Stimulated activated CD8-positive, alpha-beta memory T cell treated with anti-CD3 and anti-CD28 coated beads, Interleukin-12 subunit alpha, Interleukin-12 subunit beta, amount 100 ng/mL, for 1 hour (primary cell): ENCODE measurements around the gene NAV3.
"Not testable (repeated sequence)": the region's sequence is repeated elsewhere in the genome, so short reads cannot be mapped to it uniquely, and the experiment has no call there.

Experiments
- DNase-seq: peaks from one replicate; pipeline ENCODE4 v3.0.0-alpha.2; 2020; ENCODE audit warnings: low read depth

Gene NAV3

GRCh38 chr12:78040111-78040510 lies 209.4 kb downstream of the NAV3 start:
- DNase-seq = no peak

DNA sequence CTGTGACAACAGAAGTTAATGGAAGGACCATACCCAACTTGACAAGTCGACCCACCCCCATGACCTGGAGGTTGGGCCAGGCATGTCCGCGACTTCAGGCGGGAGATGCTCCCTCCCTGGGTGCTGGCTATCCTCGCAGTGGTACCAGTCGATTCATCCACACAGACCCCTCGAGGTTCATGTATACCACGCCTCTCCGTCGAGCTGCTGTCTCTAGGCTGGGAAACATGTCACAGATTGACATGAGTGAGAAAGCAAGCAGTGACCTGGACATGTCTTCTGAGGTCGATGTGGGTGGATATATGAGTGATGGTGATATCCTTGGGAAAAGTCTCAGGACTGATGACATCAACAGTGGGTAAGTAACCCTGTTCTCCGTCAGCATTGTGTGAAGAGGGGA lies 220.1 kb downstream of the NAV3 start:
- no peak for DNase-seq

DNA sequence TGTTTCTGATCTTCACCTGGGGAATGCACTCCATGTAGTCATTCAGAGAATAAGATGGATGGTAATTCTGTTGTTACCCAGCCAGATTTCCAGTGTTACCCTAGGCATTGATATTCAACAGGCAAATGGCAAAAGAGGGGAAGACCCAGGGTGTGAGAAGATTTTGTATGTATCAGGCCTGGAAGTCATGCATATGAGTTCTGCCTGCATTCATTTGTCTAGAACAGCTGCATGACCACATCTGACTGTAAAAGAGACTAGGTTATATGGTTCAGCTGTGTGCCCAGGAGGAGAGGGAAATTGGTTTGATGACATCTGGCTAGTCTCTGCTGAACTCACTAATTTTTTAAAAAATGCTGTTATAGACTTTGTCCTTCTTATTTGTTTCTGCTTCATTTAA lies 224.9 kb downstream of the NAV3 start:
- DNase-seq = no peak

DNA sequence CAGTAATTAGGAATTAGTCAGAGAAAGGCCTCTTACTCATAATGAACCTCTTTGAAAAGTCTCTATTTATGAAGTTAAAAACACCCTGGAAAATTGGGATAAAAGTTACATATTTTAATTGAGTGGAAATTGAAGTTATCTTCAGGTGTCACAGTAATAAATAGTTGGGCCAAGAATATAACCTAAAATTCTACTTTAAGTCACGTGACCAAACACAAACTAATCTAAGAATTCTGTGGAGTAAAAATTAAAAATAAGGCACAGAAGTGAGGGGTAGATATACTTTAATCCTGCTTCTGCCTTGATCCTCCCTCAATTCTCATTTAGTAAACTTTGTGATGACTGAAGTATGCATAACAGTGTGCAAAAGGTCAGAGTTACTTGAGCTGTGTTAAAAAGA lies 226.4 kb downstream of the NAV3 start:
- no peak for DNase-seq

DNA sequence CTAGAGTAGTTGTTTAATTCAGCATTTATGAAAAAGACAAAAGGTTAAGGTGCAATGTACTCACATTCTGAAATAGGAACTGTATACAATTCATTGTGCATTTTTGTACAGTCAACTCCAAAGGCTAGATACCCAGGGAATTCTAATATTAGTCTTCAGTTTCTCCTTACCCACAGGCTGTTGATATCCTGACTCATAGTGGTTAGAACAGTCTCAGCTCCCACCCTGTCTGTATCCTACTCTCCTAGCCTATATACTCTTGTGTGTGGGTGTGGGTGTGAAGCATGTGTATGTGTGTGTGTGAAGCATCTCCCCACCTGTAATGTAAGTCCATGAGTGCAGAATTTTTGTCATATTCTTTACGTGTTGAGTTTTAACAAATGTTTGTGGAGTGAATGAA lies 229.5 kb downstream of the NAV3 start:
- DNase-seq = no peak

GRCh38 chr12:78062786-78063185 lies 232.1 kb downstream of the NAV3 start:
- no peak for DNase-seq

DNA sequence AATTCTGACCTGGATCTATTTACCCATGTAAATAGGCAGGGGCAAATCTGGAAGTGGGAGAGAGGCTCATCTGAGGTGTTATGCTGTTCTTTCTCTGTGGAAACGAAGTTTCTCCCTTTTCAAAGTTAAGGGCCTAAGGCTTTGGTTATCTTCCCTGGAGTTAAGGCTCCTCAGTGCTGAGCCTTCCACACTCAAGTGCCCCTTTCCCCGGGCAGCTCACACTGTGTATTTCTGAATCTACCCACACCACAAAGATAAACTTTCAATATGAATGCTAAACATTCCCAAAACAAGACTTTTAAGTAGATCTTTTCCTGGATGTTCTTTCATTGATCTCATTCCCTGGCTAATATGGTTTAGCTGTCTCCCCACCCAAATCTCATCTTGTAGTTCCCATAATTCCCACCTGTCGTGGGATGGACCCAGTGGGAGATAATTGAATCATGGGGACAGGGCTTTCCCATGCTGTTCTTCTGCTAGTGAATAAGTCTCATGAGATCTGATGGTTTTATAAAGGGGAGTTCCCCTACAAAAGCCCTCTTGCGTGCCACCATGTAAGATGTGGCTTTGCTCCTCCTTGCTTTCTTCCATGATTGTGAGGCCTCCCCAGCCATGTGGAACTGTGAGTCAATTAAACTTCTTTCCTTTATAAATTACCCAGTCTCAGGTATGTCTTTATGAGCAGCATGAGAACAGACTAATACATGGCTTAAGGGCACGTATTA lies 251.1 kb downstream of the NAV3 start:
- no peak for DNase-seq

- no peak for DNase-seq
Measured at GRCh38 chr12:78085542-78086182, 255.0 kb downstream of the NAV3 start.

DNA sequence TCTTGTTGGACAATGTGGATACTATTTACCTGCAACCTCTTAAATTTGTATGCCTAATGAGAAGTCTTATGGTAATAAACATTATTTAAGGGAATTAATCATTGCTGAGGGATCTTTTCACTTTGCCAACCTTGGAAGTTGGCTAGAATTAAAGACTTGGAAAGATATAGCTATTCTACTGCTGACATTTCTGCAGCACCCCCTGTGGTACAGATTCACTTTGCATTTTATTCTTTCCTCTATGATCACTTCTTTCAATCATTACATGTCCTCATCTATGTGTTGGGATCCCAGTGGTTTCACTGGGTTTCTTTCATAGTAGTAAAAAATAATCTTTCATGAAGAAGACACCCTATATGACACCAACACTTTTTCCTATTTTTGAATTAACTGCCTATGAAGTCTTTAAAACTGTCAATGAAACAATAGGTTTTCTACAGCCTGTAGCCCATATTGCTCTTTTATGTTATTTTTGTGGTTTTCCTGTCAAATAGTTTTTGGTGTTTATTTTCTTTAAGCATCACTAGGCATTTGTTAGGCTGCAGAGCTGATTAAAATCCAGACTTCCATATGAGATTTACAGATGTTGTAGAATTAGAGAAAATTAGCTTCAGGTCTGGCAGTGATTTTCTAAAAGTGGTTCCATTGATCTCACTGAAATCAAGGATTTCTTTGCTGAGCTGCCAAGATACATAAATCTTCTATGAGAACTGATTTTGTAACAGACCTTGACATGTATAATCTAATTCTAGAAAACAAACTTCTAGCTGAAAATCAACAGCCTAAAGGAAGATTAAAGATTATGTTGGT lies 256.1 kb downstream of the NAV3 start:
- no peak for DNase-seq

- DNase-seq = no peak
Measured at GRCh38 chr12:78087363-78087675, 256.6 kb downstream of the NAV3 start.

- no peak for DNase-seq
Measured at GRCh38 chr12:78088391-78088832, 257.7 kb downstream of the NAV3 start.

DNA sequence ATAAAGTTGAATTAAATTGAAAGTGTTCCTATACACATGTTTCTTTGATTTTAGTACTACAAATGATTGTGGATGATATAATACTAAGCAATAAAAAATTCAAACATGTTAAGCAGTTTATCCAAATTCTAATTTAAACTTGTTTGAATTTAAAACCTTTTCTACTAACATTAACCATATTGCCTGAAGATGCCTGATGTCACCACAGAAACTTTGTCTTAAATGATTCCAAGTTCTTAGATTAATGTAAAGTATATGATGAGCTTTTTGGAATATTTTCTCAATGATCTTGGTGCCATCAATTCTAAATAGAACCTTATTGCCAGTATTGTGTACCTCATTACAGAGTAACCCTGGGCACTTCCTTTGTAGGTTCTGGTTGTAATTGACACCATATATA lies 259.6 kb downstream of the NAV3 start:
- no peak for DNase-seq

DNA sequence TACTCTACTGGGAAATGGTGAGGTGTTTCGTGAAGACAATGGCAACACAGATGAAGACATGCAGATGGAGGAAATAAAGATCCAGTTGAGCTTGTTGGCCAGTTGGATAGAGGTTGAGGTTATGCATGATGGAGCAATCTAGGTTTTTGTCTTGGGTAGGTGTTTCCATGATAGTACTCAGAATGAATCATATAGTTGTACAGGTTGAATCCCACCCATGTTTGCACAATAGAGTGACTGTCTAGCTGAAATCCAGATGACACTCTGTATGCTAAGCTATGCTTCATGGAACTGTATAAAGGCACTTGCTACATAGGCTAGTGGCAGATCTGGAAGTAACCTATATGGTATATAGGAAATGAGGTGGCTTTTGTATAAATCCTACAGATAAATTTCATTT lies 264.9 kb downstream of the NAV3 start:
- DNase-seq = no peak

DNA sequence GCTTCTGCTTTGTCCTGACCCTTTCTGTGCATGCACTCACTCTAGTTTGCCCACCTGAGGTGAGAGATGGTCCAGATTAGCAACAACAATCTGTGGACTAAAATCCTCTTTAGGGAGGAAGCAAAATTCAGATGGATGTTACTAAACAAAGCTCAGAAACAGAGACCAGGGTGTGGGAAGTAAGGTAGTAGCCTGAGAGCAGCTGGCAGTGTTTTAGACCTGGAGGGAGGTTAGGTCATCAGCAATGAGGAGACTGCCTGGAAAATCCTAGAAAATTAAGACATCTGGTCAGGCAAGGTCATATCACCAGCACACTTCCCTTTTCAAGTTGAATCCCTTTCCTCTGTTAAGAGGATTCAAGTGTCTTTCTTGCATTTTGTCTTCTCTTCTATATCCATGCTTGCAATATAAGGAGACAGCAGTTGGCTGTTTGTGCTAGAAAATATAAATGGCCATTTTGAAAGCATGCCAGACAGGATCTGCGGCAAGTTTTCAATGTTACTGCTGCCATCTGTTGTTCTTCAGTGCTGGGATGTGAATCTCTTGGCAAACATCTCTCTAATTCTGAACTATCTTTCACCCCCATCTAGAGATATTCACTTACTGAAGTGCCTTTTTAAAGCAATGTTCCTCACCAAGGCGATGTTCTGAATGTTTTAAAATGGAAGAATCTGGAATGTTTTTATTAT lies 266.4 kb downstream of the NAV3 start:
- no peak for DNase-seq

DNA sequence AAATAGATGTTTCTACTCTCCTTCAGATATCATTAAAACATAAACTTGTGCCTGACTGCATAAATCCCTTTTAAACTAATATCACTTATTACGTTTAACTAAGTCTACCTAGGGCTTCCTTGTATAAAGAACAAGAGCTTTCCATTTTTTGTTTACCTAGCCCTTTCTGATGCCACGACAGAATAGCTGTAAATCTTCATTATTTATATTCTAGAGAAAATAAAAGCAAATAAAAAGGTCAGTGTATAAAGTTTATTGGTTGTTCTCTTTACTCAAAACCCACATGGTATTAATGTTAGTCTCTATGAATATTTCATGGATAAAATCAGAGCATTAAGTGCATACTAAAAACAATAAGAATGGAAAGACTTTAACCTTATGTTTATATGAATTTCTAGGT lies 269.1 kb downstream of the NAV3 start:
- DNase-seq = no peak

DNA sequence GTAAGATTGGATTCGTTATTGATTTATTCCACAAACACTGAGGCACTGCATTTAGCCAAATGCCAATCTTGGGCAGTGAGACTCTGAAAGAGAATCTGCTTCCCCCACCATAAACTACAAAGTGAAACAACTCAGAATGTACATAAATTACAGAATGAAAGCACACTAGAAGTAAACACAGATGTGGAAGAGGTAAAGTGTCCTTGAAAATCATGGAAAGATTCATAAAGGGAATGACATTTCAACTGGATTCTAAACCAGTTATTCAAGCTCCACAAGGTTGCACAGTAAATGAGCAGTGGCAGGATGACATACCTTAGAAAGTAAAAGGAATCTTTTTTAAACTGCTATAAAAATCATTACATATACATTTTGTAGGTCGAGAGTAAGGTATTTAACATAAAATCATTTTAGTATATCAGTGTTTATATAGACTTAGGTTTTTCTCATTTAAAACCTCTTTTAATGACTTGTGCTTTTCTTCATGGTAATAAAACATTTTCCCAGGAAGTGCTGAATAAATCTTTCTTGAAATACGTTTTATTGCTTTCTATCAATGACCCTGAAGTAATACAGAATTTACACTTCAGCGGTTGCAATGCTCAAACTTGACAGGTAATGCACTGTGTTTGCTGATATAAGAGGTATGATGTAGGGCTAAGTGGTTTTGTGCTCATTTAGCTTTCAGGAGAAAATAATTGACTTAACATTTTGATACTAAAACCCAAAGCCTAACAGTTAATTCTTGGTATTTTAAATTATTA lies 270.6 kb downstream of the NAV3 start:
- no peak for DNase-seq

DNA sequence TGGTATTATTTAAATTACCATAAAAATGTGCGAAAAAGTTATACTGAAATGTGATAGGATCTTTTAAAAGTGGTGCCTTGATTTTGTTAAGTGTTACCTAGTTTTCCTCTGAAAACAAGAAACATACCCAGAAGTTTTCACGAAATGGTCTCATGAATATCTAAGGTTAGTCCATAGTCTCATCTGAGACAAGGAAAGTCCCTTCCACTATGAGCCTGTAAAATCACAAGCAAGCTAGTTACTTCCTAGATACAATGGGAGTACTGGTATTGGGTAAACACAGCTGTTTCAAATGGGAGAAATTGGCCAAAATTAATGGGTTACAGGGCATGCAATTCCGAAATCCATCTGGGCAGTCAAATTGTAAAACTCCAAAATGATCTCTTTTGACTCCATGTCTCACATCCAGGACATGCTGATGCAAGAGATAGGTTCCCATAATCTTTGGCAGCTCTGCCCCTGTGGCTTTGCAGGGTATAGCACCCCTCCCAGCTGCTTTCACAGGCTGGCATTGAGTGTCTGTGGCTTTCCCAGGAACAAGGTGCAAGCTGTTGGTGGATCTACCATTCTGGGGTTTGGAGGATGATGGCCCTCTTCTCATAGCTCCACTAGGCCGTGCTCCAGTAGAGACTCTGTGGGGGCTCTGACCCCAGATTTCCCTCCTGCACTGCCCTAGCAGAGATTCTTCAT lies 271.4 kb downstream of the NAV3 start:
- no peak for DNase-seq

GRCh38 chr12:78102801-78103200 lies 272.1 kb downstream of the NAV3 start:
- DNase-seq = not testable (repeated sequence)

- DNase-seq = no peak
Measured at GRCh38 chr12:78115889-78116288, 285.2 kb downstream of the NAV3 start.

- DNase-seq = no peak
Measured at GRCh38 chr12:78118036-78118435, 287.3 kb downstream of the NAV3 start.

DNA sequence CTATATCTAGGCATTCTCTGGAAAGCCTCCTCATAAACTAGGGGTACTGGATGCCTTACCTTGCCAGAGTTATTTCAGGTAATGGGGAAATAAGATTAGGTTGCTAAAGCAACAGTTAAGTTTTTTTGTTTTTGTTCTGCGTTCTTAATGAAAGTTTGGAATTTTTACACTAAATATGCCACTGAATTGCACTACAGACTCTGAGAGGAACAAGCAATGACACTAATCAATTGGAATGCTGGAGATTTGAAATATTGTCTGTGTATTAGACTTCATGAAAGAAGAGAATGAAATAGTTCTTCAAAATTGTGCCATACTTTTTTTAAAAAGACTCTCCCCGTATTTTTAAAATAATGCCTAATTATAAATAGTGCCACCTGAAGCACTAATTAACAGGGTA lies 287.8 kb downstream of the NAV3 start:
- no peak for DNase-seq
